Ovary (tissue), 9 donors: ENCODE data around the gene PRKCD. TPM values are rescaled to one million over a fixed set of nuclear protein-coding genes. Genes with fewer than 3 reads are reported as not detected.

ENCODE experiments used
- DNase-seq, 5 donors: peaks; one replicate each; pipeline ENCODE4 v3.0.0-alpha.2; 2019 to 2020
- H3K27ac ChIP-seq, 2 donors: fragments of 200-600 bp; one replicate each; pipeline versions ENCODE4 v1.5.1 to v1.8.0; 2019 to 2022
- H3K27me3 ChIP-seq: fragments of 200-600 bp; one replicate; pipeline ENCODE4 v1.8.0; 2022
- H3K36me3 ChIP-seq: fragments of 200-600 bp; sonication (generic); one replicate; pipeline ENCODE4 v1.5.1; 2019
- H3K4me1 ChIP-seq: one replicate; pipeline ENCODE4 v1.8.1; 2013; ENCODE audit warnings: mild to moderate bottlenecking, moderate library complexity; ENCODE audit not compliant: insufficient read depth
- H3K4me3 ChIP-seq: fragments of 200-600 bp; sonication (generic); one replicate; pipeline ENCODE4 v1.5.1; 2017
- H3K9me3 ChIP-seq, 2 donors: fragments of 200-600 bp in 1 of 2; sonication (generic) in 1 of 2; one replicate each; pipeline versions ENCODE4 v1.5.1 to v1.8.1; 2013 to 2019; ENCODE audit warnings: mild to moderate bottlenecking in 1 of 2, moderate library complexity in 1 of 2
- CTCF ChIP-seq, 3 donors: fragments of 450-650 bp in 2 of 3; fragments of 200-600 bp in 1 of 3; IDR thresholded peaks; one replicate each; pipeline versions ENCODE4 v1.5.1 to v1.8.0; 2016 to 2022; ENCODE audit warnings: antibody characterized with exemption in 3 of 3, mild to moderate bottlenecking in 1 of 3
- EP300 ChIP-seq: sonication (generic); formaldehyde crosslinking; IDR thresholded peaks from one replicate; pipeline ENCODE4 v1.6.1; 2017; ENCODE audit warnings: antibody characterized with exemption
- POLR2A ChIP-seq: fragments of 450-650 bp; IDR thresholded peaks from one replicate; pipeline ENCODE4 v1.6.1; 2017; ENCODE audit warnings: antibody characterized with exemption, mild to moderate bottlenecking, moderate library complexity
- WGBS, 3 donors: extraction: QIAGEN DNeasy Blood & Tissue Kit in 1 of 3; methylation state at CpG; one replicate each; pipeline versions ENCODE4 v1.1.5 to v1.1.7; 2013 to 2017; 5-methylcytosine and 5-hydroxymethylcytosine counted together
- intact Hi-C, 4 donors: fragments of 100-400 bp; cut with DNase I; formaldehyde crosslinking; loops; one replicate each; pipeline versions ENCODE4 v1.11.0 to v1.15.1; 2022 to 2023
- polyA plus RNA-seq, 2 donors: library from polyadenylated mRNA; stranded (reverse); fragments of 200-250 nt in 1 of 2; fragments of 350-450 nt in 1 of 2; fragmentation: Illumina TruSeq in 1 of 2; extraction: RNeasy Lipid Tissue Mini Kit (QIAGEN cat#74804) in 1 of 2; gene quantifications; one replicate each; pipeline ENCODE4 v1.2.3, GENCODE V29; 2013 to 2014
- total RNA-seq, 7 donors: library from RNA; depleted of rRNA in 2 of 7; stranded (reverse); fragments of >200 nt in 2 of 7; fragmentation: NEBNext Ultra II Directional in 3 of 7; extraction: Animal tissue kit (Norgen Biotek cat#: 25700) in 3 of 7; gene quantifications; one replicate each; pipeline versions ENCODE4 v1.1.0 to v1.2.4, GENCODE V29; 2016 to 2023
- donor health status: DM: no; HTN: no; CAD: no; lungs with moderate emphysema.
- donor health status: DM: no; HTN: no; CAD: no.
- donor health status: Bipolar disorder and iron deficiency.
- donor health status: DM: yes; HTN: yes; CAD: no.
- donor health status: DM: no; HTN: no; CAD: no.
- donor health status: DM: yes; HTN: yes; CAD: no.

Gene PRKCD
- total and polyA plus RNA-seq, 9 donors: 6.6 to 22.2 (median 15.2) TPM

DNA sequence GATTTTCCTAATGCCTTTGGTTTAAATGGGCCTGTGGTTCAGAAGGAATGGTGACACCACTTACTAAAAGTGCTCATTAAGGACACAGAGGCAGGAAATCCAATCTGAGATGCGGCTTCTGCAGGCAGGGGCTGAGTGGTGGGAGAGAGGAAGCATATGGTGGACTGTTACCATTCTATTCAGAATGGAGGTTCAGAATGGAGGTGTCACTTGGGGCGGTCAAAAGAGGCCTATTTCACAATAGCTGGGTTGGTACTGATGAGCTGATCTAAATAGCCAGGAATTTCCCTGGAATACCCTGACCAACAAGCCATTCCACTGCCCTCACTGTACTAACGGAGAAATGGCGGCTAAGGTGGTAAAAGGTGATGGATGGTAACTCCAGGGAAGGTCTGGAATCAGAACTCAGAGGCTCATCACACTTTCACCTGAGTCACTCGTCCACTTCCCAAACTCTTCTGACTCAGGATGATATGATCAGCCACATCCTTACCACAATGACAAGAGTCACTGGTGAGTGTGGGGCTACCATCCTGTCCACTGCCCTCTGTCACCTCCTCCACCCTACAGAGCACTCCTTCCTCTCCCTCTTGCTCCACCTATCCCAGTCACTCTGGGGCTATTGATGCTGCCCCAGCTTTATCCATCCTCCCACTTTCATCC is 46.5 kb upstream of the PRKCD start:
- no peaks in the 10 kb centered on the region for H3K27me3 ChIP-seq
- no peaks in the 10 kb centered on the region for H3K9me3 ChIP-seq
- peaks cover 2% of the 10 kb centered on the region for H3K4me1 ChIP-seq
- intact Hi-C loops: loop anchor here (2.0 to 5.0 kb wide), 2 partner anchors 78 to 80 kb away; no protein-coding TSS in a partner anchor
- TF ChIP-seq EP300: no peak
- TF ChIP-seq POLR2A: no peak
- no peak for TF ChIP-seq CTCF (IDR thresholded peaks at IDR 0.05)
- H3K4me3 ChIP-seq: no peak overlapping the region
- DNase-seq: no peak
- peak overlapping the region in 1 of 2 donors; percentile 54 for H3K27ac ChIP-seq
- H3K36me3 ChIP-seq: no peaks in the 10 kb centered on the region
- 90 to 94% (median 93%) methylated on average over 5 of the region's 5 CpGs for WGBS, 3 donors

DNA sequence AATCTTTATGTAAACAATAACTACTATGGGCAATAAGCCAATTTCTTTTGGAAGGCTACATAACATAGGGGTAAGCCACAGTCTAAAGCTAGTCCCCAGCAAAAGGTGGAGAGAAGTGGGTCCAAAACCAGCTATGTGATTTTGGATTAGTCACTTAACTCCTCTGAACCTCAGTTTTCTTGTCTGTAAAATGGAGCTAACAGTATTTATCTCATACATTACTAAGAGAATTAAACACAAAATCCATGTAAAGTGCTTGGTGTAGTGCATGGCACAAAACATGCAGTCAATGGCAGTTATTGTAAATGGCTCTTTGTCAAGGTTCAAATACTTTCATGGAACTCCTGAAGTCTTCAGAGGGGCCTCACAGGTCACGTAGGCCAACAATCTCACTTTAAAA is 44.1 kb upstream of the PRKCD start:
- H3K4me3 ChIP-seq: no peak overlapping the region
- no peak overlapping the region for H3K27ac ChIP-seq
- no peak for TF ChIP-seq POLR2A
- no peak for TF ChIP-seq EP300
- no peak for TF ChIP-seq CTCF (IDR thresholded peaks at IDR 0.05)
- no peaks in the 10 kb centered on the region for H3K9me3 ChIP-seq
- 89 to 96% (median 90%) methylated on average over 1 of the region's 1 CpG for WGBS, 3 donors
- intact Hi-C loops: no loop called here
- no peaks in the 10 kb centered on the region for H3K36me3 ChIP-seq
- H3K27me3 ChIP-seq: no peaks in the 10 kb centered on the region
- H3K4me1 ChIP-seq: peaks cover 2% of the 10 kb centered on the region
- no peak for DNase-seq

DNA sequence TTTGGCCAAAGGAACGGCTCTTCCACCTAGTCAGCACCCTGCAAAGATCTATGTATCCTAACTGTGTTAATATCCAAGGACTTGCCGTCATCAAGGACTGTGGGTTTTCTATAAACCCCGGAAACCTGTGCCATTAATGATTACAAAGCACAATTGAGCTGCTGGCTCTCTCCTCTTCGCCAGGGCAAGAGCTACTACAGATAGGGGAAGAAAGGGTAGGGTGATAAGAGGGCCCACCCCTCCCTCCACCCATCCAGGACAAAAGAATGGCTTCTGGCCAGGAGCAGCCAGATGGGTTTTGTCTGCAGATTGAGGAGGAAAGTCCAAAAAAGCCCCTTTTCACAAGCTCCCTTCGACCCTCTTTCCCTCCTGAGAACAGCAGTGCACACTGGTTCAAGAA is 40.7 kb upstream of the PRKCD start:
- no peaks in the 10 kb centered on the region for H3K4me1 ChIP-seq
- 48 to 51% (median 49%) methylated on average over 5 of the region's 5 CpGs for WGBS, 3 donors
- intact Hi-C loops: no loop called here
- no peak overlapping the region for H3K4me3 ChIP-seq
- H3K9me3 ChIP-seq: no peaks in the 10 kb centered on the region
- TF ChIP-seq POLR2A (no peak), EP300 (no peak), CTCF (IDR thresholded peaks at IDR 0.05) (no peak)
- no peak for DNase-seq
- H3K27me3 ChIP-seq: no peaks in the 10 kb centered on the region
- no peaks in the 10 kb centered on the region for H3K36me3 ChIP-seq
- no peak overlapping the region for H3K27ac ChIP-seq

DNA sequence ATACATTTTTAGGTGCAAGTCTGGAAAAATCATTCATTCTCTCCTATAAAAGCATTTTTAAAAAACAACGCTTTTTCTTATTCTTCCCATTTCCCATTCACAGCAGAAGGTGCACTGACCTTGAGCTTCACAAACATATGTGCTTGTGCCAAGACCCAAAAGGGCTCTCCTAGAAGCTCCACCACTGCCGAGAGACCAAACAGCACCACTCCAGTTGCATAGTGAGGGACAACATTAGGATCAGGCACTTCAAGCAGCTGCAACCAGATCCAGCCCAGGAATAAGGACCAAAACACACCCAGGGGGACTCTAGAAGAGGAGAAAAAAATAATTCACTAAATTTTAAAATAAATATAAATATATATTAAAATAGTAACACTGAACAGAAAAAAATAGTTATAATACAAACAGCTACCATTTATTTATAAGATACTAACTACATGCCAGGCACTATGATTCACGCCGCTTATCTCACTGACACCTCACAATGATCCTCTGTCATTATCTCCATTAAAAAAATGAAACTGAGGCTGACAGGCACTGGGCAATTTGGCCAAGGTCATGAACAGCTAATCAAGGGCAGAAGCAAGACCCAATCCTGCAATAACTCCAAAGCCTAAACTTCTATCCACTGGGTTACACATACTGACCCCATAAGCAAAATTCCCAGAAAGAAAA is 38.6 kb upstream of the PRKCD start:
- 33 to 64% (median 44%) methylated on average over 4 of the region's 4 CpGs for WGBS, 3 donors
- Histone ChIP-seq H3K36me3 (no peaks in the 10 kb centered on the region), H3K27ac (no peak overlapping the region), H3K4me1 (no peaks in the 10 kb centered on the region), H3K9me3 (no peaks in the 10 kb centered on the region), H3K27me3 (no peaks in the 10 kb centered on the region), H3K4me3 (no peak overlapping the region)
- TF ChIP-seq CTCF (IDR thresholded peaks at IDR 0.05): no peak
- no peak for TF ChIP-seq EP300
- TF ChIP-seq POLR2A: no peak
- intact Hi-C loops: no loop called here
- no peak for DNase-seq
